Hepatocyte (in vitro differentiated cells): ENCODE measurements around the gene STARD6.
"Not testable (repeated sequence)": the region's sequence is repeated elsewhere in the genome, so short reads cannot be mapped to it uniquely, and the experiment has no call there.

ENCODE experiments used
- EZH2 ChIP-seq: fragments of 200-600 bp; sonication (generic); IDR thresholded peaks from 2 replicates; pipeline ENCODE4 v1.6.1; 2016; ENCODE audit warnings: antibody characterized with exemption, mild to moderate bottlenecking, borderline replicate concordance
- TF ChIP-seq, protein P1 (sequence below): fragments of 200-600 bp; sonication (generic); IDR thresholded peaks from 2 replicates; pipeline ENCODE4 v1.5.1; 2016; ENCODE audit warnings: antibody characterized with exemption, mild to moderate bottlenecking; ENCODE audit not compliant: poor library complexity

- TF ChIP-seq, protein P1, sequence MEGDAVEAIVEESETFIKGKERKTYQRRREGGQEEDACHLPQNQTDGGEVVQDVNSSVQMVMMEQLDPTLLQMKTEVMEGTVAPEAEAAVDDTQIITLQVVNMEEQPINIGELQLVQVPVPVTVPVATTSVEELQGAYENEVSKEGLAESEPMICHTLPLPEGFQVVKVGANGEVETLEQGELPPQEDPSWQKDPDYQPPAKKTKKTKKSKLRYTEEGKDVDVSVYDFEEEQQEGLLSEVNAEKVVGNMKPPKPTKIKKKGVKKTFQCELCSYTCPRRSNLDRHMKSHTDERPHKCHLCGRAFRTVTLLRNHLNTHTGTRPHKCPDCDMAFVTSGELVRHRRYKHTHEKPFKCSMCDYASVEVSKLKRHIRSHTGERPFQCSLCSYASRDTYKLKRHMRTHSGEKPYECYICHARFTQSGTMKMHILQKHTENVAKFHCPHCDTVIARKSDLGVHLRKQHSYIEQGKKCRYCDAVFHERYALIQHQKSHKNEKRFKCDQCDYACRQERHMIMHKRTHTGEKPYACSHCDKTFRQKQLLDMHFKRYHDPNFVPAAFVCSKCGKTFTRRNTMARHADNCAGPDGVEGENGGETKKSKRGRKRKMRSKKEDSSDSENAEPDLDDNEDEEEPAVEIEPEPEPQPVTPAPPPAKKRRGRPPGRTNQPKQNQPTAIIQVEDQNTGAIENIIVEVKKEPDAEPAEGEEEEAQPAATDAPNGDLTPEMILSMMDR = not testable (repeated sequence)
- not testable (repeated sequence) for TF ChIP-seq EZH2
These were observed 29.3 kb upstream of the STARD6 start for GRCh38 chr18:54386800-54387495.
